ENCODE results near the gene PRR23B. TPM values are rescaled to one million over a fixed set of nuclear protein-coding genes. Genes with fewer than 3 reads are reported as not detected.
A peak's percentile ranks its signal among the peaks of the same experiment; 100 is the strongest.

The PRR23B gene
- total and polyA plus RNA-seq, 4 donors, result 0.25 TPM; not detected in 3

DNA sequence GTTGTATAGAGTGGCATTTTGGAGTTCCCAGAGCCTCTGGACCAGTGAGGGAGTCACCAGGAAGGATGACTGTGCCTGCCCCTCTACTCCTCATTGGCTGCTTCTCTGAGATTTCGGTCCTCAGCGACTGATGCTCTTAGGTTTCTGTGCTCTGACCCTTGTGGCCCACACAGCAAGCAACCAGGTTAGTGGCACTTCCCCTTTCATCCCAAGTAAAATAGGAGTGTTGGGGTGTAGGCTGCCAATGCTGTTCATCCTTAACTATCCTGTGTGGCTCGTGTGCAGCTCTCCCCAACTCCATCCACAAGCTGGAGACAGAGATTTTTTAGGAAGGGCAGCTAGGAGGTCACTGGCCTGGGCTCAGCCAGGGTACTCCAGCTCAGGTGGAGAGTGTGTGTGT is 35.9 kb downstream of the PRR23B start:
- H3K36me3 ChIP-seq (ENCODE audit: control insufficient read depth in 1 of 2, insufficient read depth in 2 of 2, low read length in 1 of 2), result no peaks in the 10 kb centered on the region
- H3K27ac ChIP-seq (ENCODE audit: low read depth in 1 of 2, low read length in 2 of 2), result no peak overlapping the region
- H3K4me1 ChIP-seq (ENCODE audit: control insufficient read depth in 1 of 2, insufficient read depth in 2 of 2, low read length in 2 of 2), result no peaks in the 10 kb centered on the region
- ATAC-seq (ENCODE audit: low FRiP score), result no peak
- intact Hi-C loops (cut with DNase I), result loop anchor here in 1 of 2 donors (5.0 kb wide), 1 partner anchor 48 kb away; no protein-coding TSS in a partner anchor
- DNase-seq, result no peak
- WGBS, 2 donors, result 47 to 78% methylated on average over 3 of the region's 3 CpGs
- no peaks in the 10 kb centered on the region for H3K27me3 ChIP-seq (ENCODE audit: control insufficient read depth in 1 of 2, insufficient read depth in 2 of 2, low read length in 1 of 2)
- H3K9me3 ChIP-seq (ENCODE audit: control insufficient read depth, low read length), result no peaks in the 10 kb centered on the region
- H3K4me3 ChIP-seq (ENCODE audit: low read length in 2 of 2), result no peak overlapping the region

GRCh38 chr3:138976047-138976446 is 44.7 kb downstream of the PRR23B start:
- peaks cover 3% of the 10 kb centered on the region for H3K9me3 ChIP-seq (ENCODE audit: control insufficient read depth, low read length)
- no peaks in the 10 kb centered on the region for H3K27me3 ChIP-seq (ENCODE audit: control insufficient read depth in 1 of 2, insufficient read depth in 2 of 2, low read length in 1 of 2)
- H3K4me3 ChIP-seq (ENCODE audit: low read length in 2 of 2), result no peak overlapping the region
- H3K36me3 ChIP-seq (ENCODE audit: control insufficient read depth in 1 of 2, insufficient read depth in 2 of 2, low read length in 1 of 2), result no peaks in the 10 kb centered on the region
- H3K27ac ChIP-seq (ENCODE audit: low read depth in 1 of 2, low read length in 2 of 2), result no peak overlapping the region
- no peaks in the 10 kb centered on the region for H3K4me1 ChIP-seq (ENCODE audit: control insufficient read depth in 1 of 2, insufficient read depth in 2 of 2, low read length in 2 of 2)
- intact Hi-C loops (cut with DNase I), result no loop called here
- DNase-seq (no peak), ATAC-seq (ENCODE audit: low FRiP score) (no peak)

- ATAC-seq (ENCODE audit: low FRiP score) (no peak), DNase-seq (peak in 1 of 2 donors; percentile 30)
- Histone ChIP-seq H3K4me1 (ENCODE audit: control insufficient read depth in 1 of 2, insufficient read depth in 2 of 2, low read length in 2 of 2) (no peaks in the 10 kb centered on the region), H3K4me3 (ENCODE audit: low read length in 2 of 2) (no peak overlapping the region), H3K27me3 (ENCODE audit: control insufficient read depth in 1 of 2, insufficient read depth in 2 of 2, low read length in 1 of 2) (no peaks in the 10 kb centered on the region), H3K27ac (ENCODE audit: low read depth in 1 of 2, low read length in 2 of 2) (no peak overlapping the region), H3K9me3 (ENCODE audit: control insufficient read depth, low read length) (peaks cover 3% of the 10 kb centered on the region), H3K36me3 (ENCODE audit: control insufficient read depth in 1 of 2, insufficient read depth in 2 of 2, low read length in 1 of 2) (no peaks in the 10 kb centered on the region)
- 89 to 92% methylated on average over 8 of the region's 8 CpGs for WGBS, 2 donors
- intact Hi-C loops (cut with DNase I), result no loop called here
Observed at GRCh38 chr3:138975351-138975750, 45.4 kb downstream of the PRR23B start.

DNA sequence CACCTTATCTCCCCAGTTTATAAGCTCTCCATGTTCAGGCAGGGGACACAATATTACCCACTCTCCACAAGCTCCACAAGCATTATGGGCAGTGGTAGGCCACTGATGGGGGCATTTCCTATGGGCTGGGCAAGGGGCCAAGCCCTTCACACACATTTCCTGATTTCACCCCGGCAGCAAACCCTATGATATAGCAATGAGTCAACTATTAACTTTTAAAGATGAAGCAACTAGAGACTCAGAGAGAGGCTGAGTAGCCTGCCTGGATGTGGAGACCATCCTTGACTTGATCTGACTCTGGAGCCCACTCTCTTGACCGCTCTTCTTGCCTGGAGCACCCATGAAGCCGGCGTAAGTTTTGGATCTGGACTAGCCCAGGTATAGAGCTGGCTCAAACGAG is 46.3 kb downstream of the PRR23B start:
- Histone ChIP-seq H3K36me3 (ENCODE audit: control insufficient read depth in 1 of 2, insufficient read depth in 2 of 2, low read length in 1 of 2) (no peaks in the 10 kb centered on the region), H3K27ac (ENCODE audit: low read depth in 1 of 2, low read length in 2 of 2) (no peak overlapping the region), H3K9me3 (ENCODE audit: control insufficient read depth, low read length) (peaks cover 3% of the 10 kb centered on the region), H3K27me3 (ENCODE audit: control insufficient read depth in 1 of 2, insufficient read depth in 2 of 2, low read length in 1 of 2) (no peaks in the 10 kb centered on the region), H3K4me1 (ENCODE audit: control insufficient read depth in 1 of 2, insufficient read depth in 2 of 2, low read length in 2 of 2) (no peaks in the 10 kb centered on the region), H3K4me3 (ENCODE audit: low read length in 2 of 2) (no peak overlapping the region)
- ATAC-seq (ENCODE audit: low FRiP score) (no peak), DNase-seq (peak in 1 of 2 donors; percentile 22)
- intact Hi-C loops (cut with DNase I), result no loop called here
- WGBS, 2 donors, result 85 to 87% methylated on average over 5 of the region's 5 CpGs

DNA sequence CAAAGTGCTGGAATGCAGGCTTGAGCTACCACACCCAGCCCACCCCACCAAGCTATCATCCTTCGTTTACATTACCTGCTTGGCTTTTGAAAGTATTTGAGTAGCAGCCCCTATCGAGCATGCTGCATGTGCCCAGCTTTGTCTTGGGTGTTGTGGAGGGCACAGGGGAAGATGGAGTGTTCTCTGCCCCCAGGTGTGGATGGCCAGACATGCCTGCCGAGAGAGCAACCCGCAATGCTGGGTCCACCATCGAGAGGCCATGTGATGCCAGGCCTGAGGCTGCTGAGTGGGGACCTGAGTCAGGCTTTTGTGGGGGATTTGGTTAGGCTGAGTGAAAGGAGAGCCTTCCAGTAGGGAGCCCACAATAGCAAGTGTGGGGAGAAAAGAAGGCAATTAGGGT is 47.8 kb downstream of the PRR23B start:
- Histone ChIP-seq H3K4me3 (ENCODE audit: low read length in 2 of 2) (no peak overlapping the region), H3K27ac (ENCODE audit: low read depth in 1 of 2, low read length in 2 of 2) (no peak overlapping the region), H3K36me3 (ENCODE audit: control insufficient read depth in 1 of 2, insufficient read depth in 2 of 2, low read length in 1 of 2) (no peaks in the 10 kb centered on the region), H3K27me3 (ENCODE audit: control insufficient read depth in 1 of 2, insufficient read depth in 2 of 2, low read length in 1 of 2) (no peaks in the 10 kb centered on the region), H3K9me3 (ENCODE audit: control insufficient read depth, low read length) (peaks cover 3% of the 10 kb centered on the region), H3K4me1 (ENCODE audit: control insufficient read depth in 1 of 2, insufficient read depth in 2 of 2, low read length in 2 of 2) (no peaks in the 10 kb centered on the region)
- peak in 1 of 2 donors; percentile 57 for DNase-seq
- ATAC-seq (ENCODE audit: low FRiP score), result no peak
- WGBS, 2 donors, result 88 to 90% methylated on average over 5 of the region's 5 CpGs
- intact Hi-C loops (cut with DNase I), result no loop called here

DNA sequence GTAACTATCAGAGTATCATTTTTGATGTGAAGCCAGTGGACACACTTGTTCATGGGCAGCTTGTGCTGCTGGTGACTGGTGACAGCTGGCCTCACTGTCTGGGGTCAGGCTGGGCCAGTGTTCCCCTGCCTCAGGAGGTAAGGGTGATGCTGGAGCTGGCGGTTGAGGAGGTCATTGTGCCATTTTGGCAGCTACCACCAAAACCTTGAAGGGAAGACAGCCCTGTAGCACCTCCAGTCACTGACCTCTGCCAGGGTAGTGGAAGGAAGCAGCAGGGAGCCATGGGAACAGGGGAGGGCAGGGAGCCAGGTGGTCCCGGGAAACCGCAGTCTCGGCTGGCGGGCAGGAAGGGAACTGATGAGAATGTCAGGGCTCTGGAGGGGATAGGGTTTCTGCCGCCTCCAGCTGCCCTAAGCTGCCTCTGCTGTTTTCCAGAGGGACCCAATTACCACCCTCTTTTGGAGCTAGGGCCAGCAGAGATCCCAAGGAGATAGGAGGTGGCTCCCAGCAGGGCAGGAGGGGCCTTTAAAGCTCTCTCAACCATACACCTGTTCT is 48.9 kb downstream of the PRR23B start:
- Histone ChIP-seq H3K9me3 (ENCODE audit: control insufficient read depth, low read length) (peaks cover 3% of the 10 kb centered on the region), H3K27ac (ENCODE audit: low read depth in 1 of 2, low read length in 2 of 2) (no peak overlapping the region), H3K36me3 (ENCODE audit: control insufficient read depth in 1 of 2, insufficient read depth in 2 of 2, low read length in 1 of 2) (no peaks in the 10 kb centered on the region), H3K4me3 (ENCODE audit: low read length in 2 of 2) (no peak overlapping the region), H3K4me1 (ENCODE audit: control insufficient read depth in 1 of 2, insufficient read depth in 2 of 2, low read length in 2 of 2) (no peaks in the 10 kb centered on the region), H3K27me3 (ENCODE audit: control insufficient read depth in 1 of 2, insufficient read depth in 2 of 2, low read length in 1 of 2) (no peaks in the 10 kb centered on the region)
- ATAC-seq (ENCODE audit: low FRiP score) (no peak), DNase-seq (peak in 1 of 2 donors; percentile 59)
- 59 to 62% methylated on average over 6 of the region's 6 CpGs for WGBS, 2 donors
- intact Hi-C loops (cut with DNase I), result no loop called here

Other genes with a start within 250 kb of the PRR23B start
- gene PIK3CB, start 186.0 kb downstream of the PRR23B start, total RNA-seq, result 10 to 100 TPM; 27.2 to 29.8 TPM
- gene PIK3CB, start 186.0 kb downstream of the PRR23B start, polyA plus RNA-seq, result 10 to 100 TPM in 1 of 2 donors, 1 to 10 TPM in 1; 8.0 to 11.3 TPM
- gene FOXL2, start 73.8 kb downstream of the PRR23B start, total RNA-seq, result not detected
- not detected for gene FOXL2, start 73.8 kb downstream of the PRR23B start, polyA plus RNA-seq
- not detected for gene FOXL2NB, start 73.7 kb downstream of the PRR23B start, total RNA-seq
- gene FOXL2NB, start 73.7 kb downstream of the PRR23B start, polyA plus RNA-seq, result not detected
- not detected for gene PRR23A, start 14.7 kb downstream of the PRR23B start, total RNA-seq
- not detected for gene PRR23A, start 14.7 kb downstream of the PRR23B start, polyA plus RNA-seq
- not detected for gene PRR23C, start 24.0 kb upstream of the PRR23B start, total RNA-seq
- under 1 TPM in 1 of 2 donors, not detected in 1; 0.25 TPM for gene PRR23C, start 24.0 kb upstream of the PRR23B start, polyA plus RNA-seq